ENCODE data around the gene FKBP1A. TPM values are rescaled to one million over a fixed set of nuclear protein-coding genes. Genes with fewer than 3 reads are reported as not detected.

Gene FKBP1A
- total and polyA plus RNA-seq, 2 donors from 2014 or later = 220 to 260 TPM

DNA sequence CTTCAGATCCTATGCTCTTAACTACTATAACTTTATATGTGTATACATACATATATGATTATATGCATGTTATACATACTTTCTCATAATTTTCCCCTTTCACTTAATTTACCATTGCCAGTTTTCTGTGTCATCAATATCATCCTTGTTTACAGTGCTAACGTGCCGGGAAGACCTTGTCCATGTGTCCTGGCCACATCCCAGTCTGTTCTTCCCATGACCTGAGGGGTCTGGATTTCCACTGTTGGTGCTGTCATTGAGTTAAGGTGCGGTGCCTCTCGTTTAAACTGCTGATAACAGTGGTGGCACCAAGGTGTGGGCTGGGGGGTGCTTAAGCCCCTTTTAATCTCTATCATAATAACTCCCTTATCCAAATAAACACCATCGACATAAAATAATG lies 55.4 kb downstream of the FKBP1A start:
- peak overlapping the region; percentile 2 to 35 for H3K27ac ChIP-seq (ENCODE audit: low read depth in 2 of 2, low read length in 2 of 2)
- no peak overlapping the region for H3K4me3 ChIP-seq (ENCODE audit: low read length in 3 of 3)
- H3K4me1 ChIP-seq (ENCODE audit: control insufficient read depth in 2 of 3, insufficient read depth in 2 of 3, low read depth in 1 of 3, low read length in 3 of 3) = peaks cover 0 to 17% (median 11%) of the 10 kb centered on the region in 3 donors
- no peak overlapping the region for H3K9ac ChIP-seq (ENCODE audit: low read length in 3 of 3)
- H3K9me3 ChIP-seq (ENCODE audit: control insufficient read depth in 2 of 3, insufficient read depth in 1 of 3, low read length in 3 of 3) = no peaks in the 10 kb centered on the region
- FAIRE-seq = no peak
- no peaks in the 10 kb centered on the region for H3K36me3 ChIP-seq (ENCODE audit: control insufficient read depth in 2 of 3, insufficient read depth in 3 of 3, low read length in 3 of 3)
- H3K27me3 ChIP-seq (ENCODE audit: control insufficient read depth, insufficient read depth, low read length) = no peaks in the 10 kb centered on the region
- intact Hi-C loops (cut with DNase I) = no loop called here
- TF ChIP-seq CTCF (IDR thresholded peaks at IDR 0.05; ENCODE audit: borderline replicate concordance, extremely low read depth, insufficient read depth) = no peak
- no peak for DNase-seq

DNA sequence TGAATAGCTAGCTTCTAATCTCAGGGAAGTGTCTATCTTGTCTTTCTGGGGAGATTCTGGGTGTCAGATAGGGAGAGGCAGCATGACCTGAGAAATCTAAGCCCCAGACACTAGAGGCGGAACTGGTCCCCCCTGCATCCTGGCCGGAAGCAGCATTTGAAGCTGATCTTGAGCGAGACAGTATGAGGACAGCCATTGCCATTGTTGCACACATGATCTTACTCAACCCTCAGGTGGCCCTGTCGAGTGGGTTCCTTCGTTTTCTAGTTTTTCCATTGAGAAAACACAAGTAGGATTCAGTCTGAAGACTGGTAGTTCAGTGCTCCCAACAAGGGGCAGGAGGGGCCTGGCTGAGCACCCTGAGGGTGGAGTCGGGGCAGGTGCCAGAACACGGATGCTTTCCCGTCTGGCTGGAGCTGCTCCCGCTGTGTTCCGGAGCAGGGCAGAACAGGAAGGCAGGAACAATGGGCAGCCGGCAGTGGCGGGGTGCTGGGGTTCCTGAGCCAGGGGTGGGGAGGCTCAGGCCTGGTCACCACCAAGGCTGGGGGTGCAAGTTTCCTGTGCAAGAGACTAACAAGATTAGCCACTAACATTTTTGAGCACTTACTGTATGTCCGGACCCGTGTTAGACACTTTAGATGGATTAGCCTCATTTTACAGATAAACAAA lies 56.0 kb downstream of the FKBP1A start:
- no peak for FAIRE-seq
- no peak overlapping the region for H3K9ac ChIP-seq (ENCODE audit: low read length in 3 of 3)

DNA sequence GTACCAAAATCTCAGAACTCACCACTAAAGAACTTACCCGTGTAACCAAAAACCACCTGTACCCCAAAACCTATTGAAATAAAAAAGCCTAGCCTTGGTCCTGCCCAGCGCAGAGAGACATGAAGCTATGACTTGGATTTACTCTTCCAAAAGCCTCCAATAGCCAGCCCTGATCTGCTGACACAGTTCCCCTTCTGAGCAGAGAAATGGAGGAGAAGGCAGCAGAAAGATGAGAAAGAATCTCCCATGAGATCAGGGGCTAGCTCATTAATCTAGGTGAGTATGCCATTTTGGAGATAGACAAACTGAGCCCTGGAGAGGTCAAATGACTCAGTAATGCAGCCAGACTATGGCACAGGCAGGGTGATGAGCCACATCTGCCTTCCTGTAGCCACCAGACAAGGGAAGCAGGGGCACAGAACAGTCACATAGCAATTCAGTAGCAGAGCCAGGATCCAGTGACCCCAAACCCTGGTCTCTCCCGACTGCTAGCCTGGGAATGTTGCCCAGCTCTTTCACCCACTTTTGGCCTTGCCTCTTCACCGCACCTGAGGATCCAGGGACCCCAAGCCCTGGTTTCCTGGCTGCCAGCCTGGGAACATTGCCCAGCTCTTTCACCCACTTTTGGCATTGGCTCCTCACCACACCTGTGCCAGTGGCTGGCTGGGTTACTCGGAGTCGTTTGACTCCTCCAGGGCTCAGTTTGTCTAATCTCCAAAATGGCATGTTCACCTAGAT lies 56.7 kb downstream of the FKBP1A start:
- no peak for TF ChIP-seq CTCF (IDR thresholded peaks at IDR 0.05; ENCODE audit: borderline replicate concordance, extremely low read depth, insufficient read depth)
- Histone ChIP-seq H3K9me3 (ENCODE audit: control insufficient read depth in 2 of 3, insufficient read depth in 1 of 3, low read length in 3 of 3) (no peaks in the 10 kb centered on the region), H3K4me3 (ENCODE audit: low read length in 3 of 3) (no peak overlapping the region), H3K9ac (ENCODE audit: low read length in 3 of 3) (no peak overlapping the region), H3K36me3 (ENCODE audit: control insufficient read depth in 2 of 3, insufficient read depth in 3 of 3, low read length in 3 of 3) (no peaks in the 10 kb centered on the region), H3K27me3 (ENCODE audit: control insufficient read depth, insufficient read depth, low read length) (no peaks in the 10 kb centered on the region), H3K4me1 (ENCODE audit: control insufficient read depth in 2 of 3, insufficient read depth in 2 of 3, low read depth in 1 of 3, low read length in 3 of 3) (peaks cover 0 to 17% (median 11%) of the 10 kb centered on the region in 3 donors), H3K27ac (ENCODE audit: low read depth in 2 of 2, low read length in 2 of 2) (peak overlapping the region in 1 of 2 donors; percentile 81)
- intact Hi-C loops (cut with DNase I) = no loop called here
- FAIRE-seq (no peak), DNase-seq (no peak)

More for the DNA sequence above, 56.0 kb downstream of the FKBP1A start:
- intact Hi-C loops (cut with DNase I) = no loop called here
- Histone ChIP-seq H3K36me3 (ENCODE audit: control insufficient read depth in 2 of 3, insufficient read depth in 3 of 3, low read length in 3 of 3) (no peaks in the 10 kb centered on the region), H3K9me3 (ENCODE audit: control insufficient read depth in 2 of 3, insufficient read depth in 1 of 3, low read length in 3 of 3) (no peaks in the 10 kb centered on the region), H3K4me1 (ENCODE audit: control insufficient read depth in 2 of 3, insufficient read depth in 2 of 3, low read depth in 1 of 3, low read length in 3 of 3) (peaks cover 0 to 17% (median 11%) of the 10 kb centered on the region in 3 donors), H3K4me3 (ENCODE audit: low read length in 3 of 3) (no peak overlapping the region), H3K27ac (ENCODE audit: low read depth in 2 of 2, low read length in 2 of 2) (peak overlapping the region in 1 of 2 donors; percentile 81), H3K27me3 (ENCODE audit: control insufficient read depth, insufficient read depth, low read length) (no peaks in the 10 kb centered on the region)
- peak in 2 of 5 donors; percentile 38 to 92 for DNase-seq
- TF ChIP-seq CTCF (IDR thresholded peaks at IDR 0.05; ENCODE audit: borderline replicate concordance, extremely low read depth, insufficient read depth) = no peak

Measured in kidney (tissue), 14 donors.